T-helper 2 cell treated with Interferon-gamma antibody and Interleukin-4, amounts not matched to agents 5 μg/mL and 100 μg/mL, for 36 hours (primary cell): ENCODE measurements around the gene LMO2.
"Not testable (repeated sequence)": the region's sequence is repeated elsewhere in the genome, so short reads cannot be mapped to it uniquely, and the experiment has no call there.

ENCODE experiments used
- DNase-seq: peaks from one replicate; pipeline ENCODE4 v3.0.0; 2021; ENCODE audit warnings: low spot score
- H3K27ac Mint-ChIP-seq: one replicate; pipeline ENCODE4 v1.8.0; 2021; ENCODE audit warnings: mild to moderate bottlenecking, mixed read lengths
- H3K27me3 Mint-ChIP-seq: one replicate; pipeline ENCODE4 v1.8.0; 2021; ENCODE audit warnings: low read depth, mixed read lengths
- H3K36me3 Mint-ChIP-seq: one replicate; pipeline ENCODE4 v1.8.0; 2021; ENCODE audit warnings: low read depth, mixed read lengths
- H3K4me1 Mint-ChIP-seq: one replicate; pipeline ENCODE4 v1.8.0; 2021; ENCODE audit warnings: low read depth, mixed read lengths
- H3K4me3 Mint-ChIP-seq: one replicate; pipeline ENCODE4 v1.8.0; 2022; ENCODE audit warnings: mild to moderate bottlenecking, moderate library complexity, mixed read lengths
- H3K9me3 Mint-ChIP-seq: one replicate; pipeline ENCODE4 v1.8.0; 2021; ENCODE audit warnings: mixed read lengths

The LMO2 gene

DNA sequence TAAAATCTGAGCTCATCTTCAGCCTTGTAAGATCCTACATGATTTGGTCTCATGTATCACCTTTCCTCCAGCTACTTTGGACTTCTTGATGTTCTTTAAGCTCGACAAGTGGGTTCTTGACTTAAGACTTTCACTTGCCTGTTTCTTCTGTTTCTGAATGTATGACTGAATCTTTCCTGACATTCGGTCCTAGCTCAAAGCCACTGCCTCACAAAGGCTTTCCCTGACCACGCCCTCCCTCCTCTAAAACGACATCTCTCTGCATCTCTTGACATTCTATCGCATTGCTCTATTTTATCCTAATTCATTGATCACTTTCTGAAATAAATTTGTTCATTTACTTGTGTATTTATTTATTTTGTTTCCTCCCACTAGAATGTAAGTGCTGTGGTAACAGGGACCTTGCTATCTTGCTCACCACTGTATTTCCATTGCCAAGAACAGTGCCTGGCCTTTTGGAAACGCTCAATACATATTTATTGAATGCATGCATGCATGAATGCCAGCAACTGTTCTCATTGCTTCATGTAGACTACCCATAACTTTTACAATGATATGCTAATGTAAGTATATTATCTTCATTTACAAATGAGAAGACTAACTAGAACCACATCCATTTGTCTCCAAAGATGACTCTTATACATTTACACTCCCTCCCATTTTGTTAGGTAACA, 43.0 kb downstream of the LMO2 start:
- Mint-ChIP-seq H3K27ac (no peak overlapping the region), H3K4me3 (no peak overlapping the region), H3K9me3 (no peaks in the 10 kb centered on the region), H3K4me1 (no peaks in the 10 kb centered on the region), H3K27me3 (peaks cover 42% of the 10 kb centered on the region), H3K36me3 (no peaks in the 10 kb centered on the region)
- DNase-seq = no peak

DNA sequence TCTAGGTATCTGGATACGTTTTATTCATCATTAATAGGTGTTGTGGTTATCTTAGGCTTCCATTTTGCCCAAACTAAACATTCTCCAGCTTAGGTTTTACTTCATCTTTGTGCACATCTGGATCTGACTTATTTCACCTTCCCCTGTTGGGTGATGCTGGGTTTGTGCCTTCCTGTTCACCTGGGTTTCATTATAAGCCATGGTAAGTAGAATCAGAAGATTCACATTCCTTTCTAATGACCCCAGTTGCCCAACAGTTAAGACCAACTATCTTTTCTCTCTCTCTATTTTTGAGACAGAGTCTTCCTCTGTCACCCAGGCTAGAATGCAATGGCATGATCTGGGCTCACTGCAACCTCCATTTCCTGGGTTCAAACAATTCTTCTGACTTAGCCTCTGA, 44.6 kb downstream of the LMO2 start:
- Mint-ChIP-seq H3K27me3 (peaks cover 37% of the 10 kb centered on the region), H3K9me3 (no peaks in the 10 kb centered on the region), H3K27ac (no peak overlapping the region), H3K4me1 (no peaks in the 10 kb centered on the region), H3K4me3 (no peak overlapping the region), H3K36me3 (no peaks in the 10 kb centered on the region)
- DNase-seq = no peak

DNA sequence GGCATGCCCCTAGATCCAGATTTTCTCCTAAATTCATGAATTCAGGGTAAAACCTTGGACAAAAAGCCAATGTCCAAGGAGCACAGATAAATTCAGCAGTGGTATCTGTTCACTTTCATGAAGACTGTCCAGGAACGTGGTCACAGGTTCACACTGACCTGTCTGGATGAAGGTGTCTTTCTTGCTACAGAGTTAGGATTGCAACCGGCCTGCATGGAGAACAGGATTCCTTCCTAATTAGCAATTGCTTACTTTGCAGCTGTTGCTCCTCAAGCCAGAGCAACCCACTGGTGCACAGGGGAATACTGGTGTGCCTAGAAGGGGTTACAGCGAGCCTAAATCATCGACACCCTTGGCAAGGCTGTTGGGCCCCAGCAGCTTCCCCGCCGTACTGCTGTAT, 47.6 kb downstream of the LMO2 start:
- no peak for DNase-seq
- Mint-ChIP-seq H3K27me3 (peaks cover 40% of the 10 kb centered on the region), H3K4me3 (no peak overlapping the region)

DNA sequence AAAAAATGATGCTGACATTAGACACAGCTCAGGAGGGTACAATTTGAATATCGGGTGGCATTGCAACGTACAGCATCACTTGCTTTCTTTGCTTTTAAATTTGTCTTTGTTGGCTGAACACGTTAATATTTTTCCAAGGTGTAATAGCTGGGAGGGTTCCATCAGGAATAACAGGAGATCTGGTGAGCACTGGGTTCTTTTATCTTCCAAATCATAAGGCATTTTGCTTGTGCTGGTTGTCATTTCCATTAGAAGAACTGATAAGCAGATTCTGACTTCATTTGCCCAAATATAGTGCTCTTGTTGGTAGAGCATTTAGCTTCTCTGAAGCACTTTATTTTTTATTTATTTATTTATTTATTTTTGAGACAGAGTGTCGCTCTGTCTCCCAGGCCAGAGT, 48.9 kb downstream of the LMO2 start:
- H3K9me3 Mint-ChIP-seq = no peaks in the 10 kb centered on the region
- no peak for DNase-seq
- no peaks in the 10 kb centered on the region for H3K36me3 Mint-ChIP-seq
- H3K27ac Mint-ChIP-seq = no peak overlapping the region
- H3K27me3 Mint-ChIP-seq = peaks cover 39% of the 10 kb centered on the region
- H3K4me1 Mint-ChIP-seq = no peaks in the 10 kb centered on the region
- no peak overlapping the region for H3K4me3 Mint-ChIP-seq

More for the DNA sequence above, 47.6 kb downstream of the LMO2 start:
- no peaks in the 10 kb centered on the region for H3K9me3 Mint-ChIP-seq
- H3K4me1 Mint-ChIP-seq = no peaks in the 10 kb centered on the region
- H3K27ac Mint-ChIP-seq = no peak overlapping the region
- no peaks in the 10 kb centered on the region for H3K36me3 Mint-ChIP-seq

DNA sequence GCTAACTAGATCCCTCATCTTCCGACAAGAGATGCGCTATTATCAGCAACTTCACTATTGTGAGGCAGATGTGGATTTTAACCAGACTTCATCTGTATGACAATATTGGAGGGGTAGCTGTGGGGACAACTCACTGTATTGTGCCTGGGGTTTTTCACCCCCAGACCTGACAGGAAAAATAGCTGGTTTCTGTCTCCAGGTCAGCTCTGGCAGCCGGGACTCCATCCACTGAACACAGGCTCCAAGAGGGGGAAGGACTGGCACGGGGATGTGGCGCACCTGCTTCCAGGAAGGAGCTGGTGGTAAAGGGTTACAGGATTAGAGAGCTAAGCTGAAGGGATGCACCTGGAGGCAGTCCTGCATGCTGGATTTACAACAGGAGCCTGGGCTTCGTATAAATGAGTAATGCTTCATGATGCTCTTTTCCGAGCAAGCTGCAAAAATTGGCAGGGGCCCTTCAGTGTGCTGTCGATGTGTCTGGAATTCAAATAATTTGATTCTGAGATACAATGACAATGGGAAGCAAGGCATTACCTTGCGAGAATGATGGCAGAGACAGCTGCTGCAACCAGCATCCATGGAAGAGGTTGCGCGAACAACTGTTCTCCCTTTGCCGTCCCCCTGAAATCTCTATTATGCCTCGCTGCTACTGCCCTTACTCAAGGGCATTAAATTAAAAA, 49.5 kb downstream of the LMO2 start:
- H3K4me3 Mint-ChIP-seq = no peak overlapping the region
- no peaks in the 10 kb centered on the region for H3K4me1 Mint-ChIP-seq
- no peaks in the 10 kb centered on the region for H3K36me3 Mint-ChIP-seq
- peaks cover 36% of the 10 kb centered on the region for H3K27me3 Mint-ChIP-seq
- H3K9me3 Mint-ChIP-seq = no peaks in the 10 kb centered on the region
- no peak for DNase-seq
- no peak overlapping the region for H3K27ac Mint-ChIP-seq

DNA sequence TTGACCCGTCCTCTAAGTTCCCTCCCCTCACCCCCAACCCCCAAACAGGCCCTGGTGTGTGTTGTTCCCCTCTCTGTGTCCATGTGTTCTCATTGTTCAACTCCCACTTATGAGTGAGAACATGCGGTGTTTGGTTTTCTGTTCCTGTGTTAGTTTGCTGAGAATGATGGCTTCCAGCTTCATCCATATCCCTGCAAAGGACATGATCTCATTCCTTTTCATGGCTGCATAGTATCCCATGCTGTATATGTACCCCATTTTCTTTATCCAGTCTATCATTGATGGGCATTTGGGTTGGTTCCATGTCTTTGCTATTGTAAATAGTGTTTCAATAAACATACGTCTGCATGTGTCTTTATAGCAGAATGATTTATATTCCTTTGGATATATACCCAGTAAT, 53.6 kb downstream of the LMO2 start:
- peaks cover 25% of the 10 kb centered on the region for H3K27me3 Mint-ChIP-seq
- DNase-seq, H3K9me3 Mint-ChIP-seq, H3K4me3 Mint-ChIP-seq, H3K27ac Mint-ChIP-seq, H3K4me1 Mint-ChIP-seq, H3K36me3 Mint-ChIP-seq: not testable (repeated sequence)

DNA sequence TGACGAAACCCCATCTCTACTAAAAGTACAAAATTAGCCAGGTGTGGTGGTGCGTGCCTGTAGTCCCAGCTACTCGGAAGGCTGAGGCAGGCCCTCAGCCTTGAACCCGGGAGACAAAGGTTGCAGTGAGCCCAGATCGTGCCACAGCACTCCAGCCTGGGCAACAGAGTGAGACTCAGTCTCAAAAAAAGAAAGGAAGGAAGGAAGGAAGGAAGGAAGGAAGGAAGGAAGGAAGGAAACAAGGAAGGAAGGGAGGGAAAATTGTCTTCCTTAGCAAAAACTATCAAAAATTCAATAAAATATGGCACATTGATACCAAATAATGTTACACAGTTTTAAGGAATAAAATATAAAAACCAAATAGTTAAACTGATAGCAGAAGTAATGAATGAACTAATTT, 54.5 kb downstream of the LMO2 start:
- H3K27me3 Mint-ChIP-seq = peaks cover 27% of the 10 kb centered on the region
- not testable (repeated sequence) for H3K36me3 Mint-ChIP-seq, H3K9me3 Mint-ChIP-seq

DNA sequence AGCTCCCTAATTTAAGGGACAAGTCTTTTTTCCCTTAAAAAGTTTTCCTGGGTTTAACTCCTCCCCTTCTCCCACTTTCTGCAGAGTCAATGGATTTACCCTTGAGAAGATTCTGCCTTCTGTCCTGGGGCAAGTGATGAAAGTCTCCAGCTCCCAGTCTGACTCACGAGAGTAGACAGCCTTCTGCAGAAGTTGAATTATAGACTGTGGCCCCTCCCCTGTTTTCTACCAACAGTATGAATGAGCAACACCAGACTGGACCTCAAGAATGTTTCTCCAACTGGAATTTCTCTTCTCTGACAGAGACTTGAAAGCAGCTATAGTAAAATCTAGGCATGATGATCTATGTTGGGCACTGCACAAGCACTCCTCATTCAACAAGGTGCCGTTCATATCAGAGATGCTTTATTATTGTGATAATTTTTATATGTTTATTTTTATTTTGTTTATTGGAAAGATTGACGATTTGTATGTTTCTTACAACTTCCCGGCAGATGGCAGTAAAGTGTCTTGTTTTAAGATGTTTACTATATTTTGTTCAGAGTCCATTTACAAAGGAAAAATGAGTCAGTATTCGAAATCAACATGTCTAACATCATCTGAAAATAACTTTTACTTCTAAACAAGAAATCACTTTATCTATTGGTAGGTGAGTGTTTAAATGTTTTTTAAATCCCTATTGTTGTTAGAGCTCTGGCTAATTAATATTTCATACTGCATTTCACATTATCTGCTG, 56.6 kb downstream of the LMO2 start:
- H3K36me3 Mint-ChIP-seq = no peaks in the 10 kb centered on the region
- peaks cover 32% of the 10 kb centered on the region for H3K27me3 Mint-ChIP-seq
- H3K27ac Mint-ChIP-seq = no peak overlapping the region
- H3K4me1 Mint-ChIP-seq = no peaks in the 10 kb centered on the region
- no peak for DNase-seq
- H3K4me3 Mint-ChIP-seq = no peak overlapping the region
- H3K9me3 Mint-ChIP-seq = no peaks in the 10 kb centered on the region

More for the DNA sequence above, 54.5 kb downstream of the LMO2 start:
- H3K4me3 Mint-ChIP-seq, DNase-seq, H3K27ac Mint-ChIP-seq, H3K4me1 Mint-ChIP-seq: not testable (repeated sequence)

DNA sequence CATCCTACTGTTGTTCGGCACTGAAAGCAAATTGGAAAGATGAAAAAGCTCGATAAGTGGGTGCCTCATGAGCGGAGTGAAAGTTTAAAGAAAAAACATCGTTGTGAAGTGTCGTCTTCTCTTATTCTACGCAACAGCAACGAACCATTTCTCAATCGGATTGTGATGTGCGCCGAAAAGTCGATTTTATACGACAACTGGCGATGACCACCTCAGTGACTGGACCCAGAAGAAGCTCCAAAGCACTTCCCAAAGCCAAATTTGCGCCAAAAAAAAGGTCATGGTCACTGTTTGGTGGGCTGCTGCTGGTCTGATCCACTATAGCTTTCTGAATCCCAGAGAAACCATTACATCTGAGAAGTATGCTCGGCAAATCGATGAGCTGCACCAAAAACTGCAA, 59.2 kb downstream of the LMO2 start:
- H3K36me3 Mint-ChIP-seq = no peaks in the 10 kb centered on the region
- H3K4me3 Mint-ChIP-seq = no peak overlapping the region
- peaks cover 34% of the 10 kb centered on the region for H3K27me3 Mint-ChIP-seq
- no peak overlapping the region for H3K27ac Mint-ChIP-seq
- H3K9me3 Mint-ChIP-seq = no peaks in the 10 kb centered on the region
- H3K4me1 Mint-ChIP-seq = peaks cover 2% of the 10 kb centered on the region
- no peak for DNase-seq

DNA sequence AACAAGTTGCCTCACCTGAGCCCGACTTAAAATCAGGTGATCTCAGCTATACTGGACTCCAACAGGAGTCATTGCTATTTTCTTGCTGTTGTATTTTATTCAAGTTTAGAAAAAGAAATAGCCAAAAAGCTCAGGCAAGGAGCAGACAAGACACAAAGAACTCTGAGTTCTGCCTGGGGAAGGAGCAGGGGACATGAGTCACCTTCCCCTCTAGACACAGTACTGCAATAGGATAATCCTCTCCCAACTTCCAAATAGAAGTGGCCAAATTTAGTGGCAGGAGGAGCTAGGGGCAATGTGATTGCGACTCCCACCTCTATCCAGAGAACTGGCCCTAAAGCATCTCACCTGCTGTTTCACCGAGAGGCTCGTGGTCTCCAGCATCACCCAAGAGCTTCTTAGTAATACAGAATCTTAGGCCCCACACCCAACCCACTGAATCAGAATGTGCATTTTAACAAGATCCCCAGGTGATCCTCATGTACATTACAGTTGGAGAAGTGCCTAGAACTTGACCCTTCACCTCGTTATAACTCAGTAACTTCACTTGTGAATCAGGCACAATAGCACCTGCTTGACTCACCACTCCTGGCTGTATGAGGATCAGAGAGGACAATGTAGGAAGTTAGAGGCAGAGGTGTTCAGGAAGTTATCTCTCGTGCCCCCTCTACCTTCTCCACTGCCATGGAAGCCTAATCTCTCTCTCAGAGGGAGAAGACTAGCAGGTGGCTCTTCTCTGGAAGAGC, 60.8 kb downstream of the LMO2 start:
- peaks cover 48% of the 10 kb centered on the region for H3K27me3 Mint-ChIP-seq

DNA sequence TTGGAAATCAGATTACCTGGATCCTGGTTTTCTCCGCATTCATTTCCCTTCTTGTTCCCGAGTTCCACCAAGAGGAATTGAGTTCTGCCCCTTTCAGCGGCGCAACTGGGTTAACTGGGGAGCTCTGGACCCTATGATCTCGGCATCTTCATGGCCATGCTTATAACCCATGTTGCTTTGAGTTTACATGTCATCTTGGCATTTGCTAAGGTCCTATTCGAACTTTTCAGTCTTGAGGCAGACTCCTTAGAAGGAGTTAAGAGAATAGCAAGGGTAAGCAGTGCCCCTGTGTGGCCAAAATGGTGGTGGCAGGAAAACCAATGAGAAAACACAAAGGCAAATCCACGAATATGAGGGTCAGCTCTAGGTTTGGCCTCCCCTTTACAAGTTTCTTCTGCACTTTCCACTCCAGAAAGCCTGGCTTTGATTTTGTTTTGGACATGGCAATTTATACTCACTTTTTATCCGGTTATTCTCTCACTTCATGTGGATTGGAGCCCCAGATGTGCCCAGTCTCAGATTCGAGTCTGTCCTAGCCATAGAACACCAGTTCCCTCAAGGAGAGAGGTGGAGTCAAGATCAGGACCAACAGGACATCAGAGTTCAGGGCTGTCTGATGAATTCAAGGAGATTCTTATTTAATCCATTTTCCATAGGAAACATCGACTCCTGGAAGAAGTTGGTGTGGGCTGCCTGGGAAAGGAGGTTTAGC, 62.3 kb downstream of the LMO2 start:
- Mint-ChIP-seq H3K4me1 (peaks cover 2% of the 10 kb centered on the region), H3K27ac (no peak overlapping the region), H3K9me3 (no peaks in the 10 kb centered on the region), H3K4me3 (peak overlapping the region; percentile 72), H3K27me3 (peaks cover 57% of the 10 kb centered on the region), H3K36me3 (no peaks in the 10 kb centered on the region)
- DNase-seq = peak; percentile 23

More for the DNA sequence above, 60.8 kb downstream of the LMO2 start:
- no peak overlapping the region for H3K27ac Mint-ChIP-seq
- peaks cover 2% of the 10 kb centered on the region for H3K4me1 Mint-ChIP-seq
- no peaks in the 10 kb centered on the region for H3K9me3 Mint-ChIP-seq
- no peak for DNase-seq
- no peak overlapping the region for H3K4me3 Mint-ChIP-seq
- no peaks in the 10 kb centered on the region for H3K36me3 Mint-ChIP-seq

DNA sequence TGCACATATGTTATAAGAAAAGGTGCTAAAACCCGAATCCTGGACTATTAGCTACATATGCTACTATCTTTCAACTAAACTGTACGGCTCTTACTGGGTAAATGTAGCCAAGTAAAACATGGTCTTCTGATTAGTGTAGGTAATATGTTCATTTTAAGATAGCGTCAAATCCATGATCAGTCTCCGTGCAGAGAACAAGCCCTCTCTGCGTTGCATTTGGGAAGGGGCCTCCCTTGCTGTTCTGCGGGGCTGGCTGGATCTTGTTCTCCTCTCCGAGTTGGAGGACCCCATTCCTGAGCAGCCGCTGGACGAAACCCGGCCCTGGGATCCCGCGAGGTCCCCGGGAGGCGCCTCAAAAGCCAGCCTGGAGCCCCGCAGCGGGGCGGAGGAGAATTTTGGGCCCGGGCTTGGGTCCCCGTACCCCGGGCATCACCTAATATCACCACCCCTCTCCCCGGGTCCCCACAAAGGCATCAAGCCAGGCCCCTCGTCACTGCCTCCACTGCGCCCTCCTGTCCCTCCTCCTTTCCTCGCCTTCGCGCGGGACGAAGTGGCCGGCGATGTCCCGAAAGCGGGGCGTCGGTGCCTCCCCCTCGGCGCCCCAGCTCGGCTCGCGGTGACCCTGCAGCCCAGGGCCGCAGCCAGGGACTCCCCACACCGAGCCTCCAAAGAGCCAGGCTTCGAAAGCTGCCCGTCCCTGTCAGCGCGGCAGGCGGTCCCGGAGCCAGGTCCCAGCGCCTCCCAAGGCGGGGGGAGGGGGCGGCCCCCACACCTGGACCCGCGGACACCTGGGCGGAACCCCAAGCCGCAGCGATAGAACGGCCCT, 63.1 kb downstream of the LMO2 start:
- peaks cover 59% of the 10 kb centered on the region for H3K27me3 Mint-ChIP-seq
- no peaks in the 10 kb centered on the region for H3K9me3 Mint-ChIP-seq
- no peak overlapping the region for H3K27ac Mint-ChIP-seq
- no peak overlapping the region for H3K4me3 Mint-ChIP-seq
- DNase-seq = no peak
- no peaks in the 10 kb centered on the region for H3K36me3 Mint-ChIP-seq
- H3K4me1 Mint-ChIP-seq = peaks cover 2% of the 10 kb centered on the region

DNA sequence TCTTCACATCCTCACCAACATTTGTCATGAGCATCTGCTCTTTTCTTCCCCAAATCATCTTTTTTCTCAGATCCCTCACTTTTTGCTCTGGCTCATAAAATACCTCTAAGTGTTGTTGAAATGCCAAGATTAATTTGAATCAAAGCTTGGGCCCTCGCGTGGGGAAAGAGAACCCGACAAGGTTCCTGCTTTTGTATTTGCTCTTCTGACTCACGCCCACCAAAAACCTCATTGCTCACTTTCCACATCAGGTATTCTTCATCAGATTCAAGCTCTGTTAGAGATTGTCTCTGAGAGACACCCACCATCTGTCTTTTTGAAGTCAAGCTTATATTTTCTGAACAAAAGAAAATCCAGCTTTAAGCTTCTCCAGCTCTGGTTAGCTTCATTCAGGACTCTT, 64.7 kb downstream of the LMO2 start:
- no peak overlapping the region for H3K4me3 Mint-ChIP-seq
- H3K4me1 Mint-ChIP-seq = peaks cover 2% of the 10 kb centered on the region
- no peak for DNase-seq
- H3K27ac Mint-ChIP-seq = no peak overlapping the region
- H3K9me3 Mint-ChIP-seq = no peaks in the 10 kb centered on the region
- H3K36me3 Mint-ChIP-seq = no peaks in the 10 kb centered on the region
- peaks cover 69% of the 10 kb centered on the region for H3K27me3 Mint-ChIP-seq
